ENCODE data around the gene ZNF135.

- TF ChIP-seq POLR2AphosphoS5 (IDR thresholded peaks at IDR 0.05; ENCODE audit: low read depth) (no peak), CTCF (IDR thresholded peaks at IDR 0.05; ENCODE audit: insufficient read depth, low read length) (no peak)
Observed at GRCh38 chr19:58117841-58118575, 58.9 kb downstream of the ZNF135 start.

Data from HL-60 (cell line).